K562 (cell line): Measurements from ENCODE around the gene WNT8A. TPM values are rescaled to one million over a fixed set of nuclear protein-coding genes. Genes with fewer than 3 reads are reported as not detected.
A peak's percentile ranks its signal among the peaks of the same experiment; 100 is the strongest.

Source experiments
- ATF1 ChIP-seq, 2 experiments: fragments of 450-650 bp in 1 of 2; IDR thresholded peaks; 2 replicates each; pipeline ENCODE4 v1.6.1; 2016; ENCODE audit warnings: missing compliant biosample characterization in 1 of 2, missing genetic modification characterization in 1 of 2
- BCLAF1 ChIP-seq, 2 experiments: fragments of 450-650 bp in 1 of 2; IDR thresholded peaks; 2 replicates each; pipeline ENCODE4 v1.6.1; 2011 to 2017; ENCODE audit warnings: low read depth in 2 of 2, antibody characterized with exemption in 1 of 2, borderline replicate concordance in 1 of 2, low read length in 1 of 2, mild to moderate bottlenecking in 1 of 2, mixed read lengths in 1 of 2; ENCODE audit not compliant: control insufficient read depth in 1 of 2
- CREB3L1 ChIP-seq: fragments of 450-650 bp; IDR thresholded peaks from 2 replicates; pipeline ENCODE4 v1.6.1; 2014; ENCODE audit warnings: low read depth, mild to moderate bottlenecking, moderate library complexity, borderline replicate concordance
- DEAF1 ChIP-seq: fragments of 450-650 bp; formaldehyde crosslinking; IDR thresholded peaks from 2 replicates; pipeline ENCODE4 v1.4.0; 2020; ENCODE audit warnings: mild to moderate bottlenecking, moderate library complexity
- GATAD2A ChIP-seq: fragments of 450-650 bp; IDR thresholded peaks from 2 replicates; pipeline ENCODE4 v1.6.1; 2017
- HBP1 ChIP-seq: fragments of 450-650 bp; formaldehyde crosslinking; IDR thresholded peaks from 2 replicates; pipeline ENCODE4 v1.4.0; 2022; ENCODE audit warnings: missing genetic modification characterization
- HMBOX1 ChIP-seq: sonication (generic); IDR thresholded peaks from 2 replicates; pipeline ENCODE4 v1.6.1; 2016
- NR3C1 ChIP-seq: sonication (generic); formaldehyde crosslinking; IDR thresholded peaks from 2 replicates; pipeline ENCODE4 v1.8.1; 2022; ENCODE audit warnings: missing genetic modification reagents
- PHF20 ChIP-seq: fragments of 450-650 bp; IDR thresholded peaks from 2 replicates; pipeline ENCODE4 v1.6.1; 2018; ENCODE audit not compliant: partially characterized antibody
- PRDM10 ChIP-seq: fragments of 450-650 bp; IDR thresholded peaks from 2 replicates; pipeline ENCODE4 v1.6.1; 2018; ENCODE audit not compliant: partially characterized antibody
- polyA plus RNA-seq, 8 experiments: library from polyadenylated mRNA; depleted of rRNA in 4 of 8; stranded (reverse) in 5 of 8; unstranded in 3 of 8; fragments of >200 nt; fragmentation: Nextera tagmentation in 2 of 8; fragmentation: Illumina TruSeq in 1 of 8; extraction: Ambion mirVana in 2 of 8; extraction: Trizol in 1 of 8; gene quantifications; 2 replicates each; pipeline versions ENCODE4 v1.2.1 to v1.2.3, GENCODE V29; 2011 to 2014; ENCODE audit warnings: inconsistent platforms in 1 of 8, missing spikeins in 1 of 8
- total RNA-seq, 7 experiments: library from RNA; depleted of rRNA in 6 of 7; stranded (reverse); fragments of >200 nt in 6 of 7; fragmentation: Illumina TruSeq in 2 of 7; extraction: Trizol in 2 of 7; gene quantifications; 2 replicates each; pipeline versions ENCODE4 v1.2.1 to v1.2.3, GENCODE V29; 2011 to 2021; ENCODE audit warnings: low replicate concordance in 1 of 7

WNT8A gene
- total and polyA plus RNA-seq, 9 of the 15 experiments (the other 6 are each of a cell fraction or from before 2014, with no cell fraction given): not detected

GRCh38 chr5:138035605-138036537 is 48.0 kb upstream of the WNT8A start (continued):
- TF ChIP-seq BCLAF1 (IDR thresholded peaks at IDR 0.05; ENCODE audit: borderline replicate concordance in 1 of 2, control insufficient read depth in 1 of 2, low read depth in 2 of 2, low read length in 1 of 2): no peak
- peak; percentile 38; the same call in 1 of the 2 replicates for TF ChIP-seq DEAF1 (CRISPR knock-in tag)
- no peak for TF ChIP-seq HMBOX1
- no peak for TF ChIP-seq HBP1 (CRISPR knock-in tag)
- no peak for TF ChIP-seq ATF1 (CRISPR knock-in tag; IDR thresholded peaks at IDR 0.05)
- peak; percentile 30; the same call in 1 of the 2 replicates for TF ChIP-seq ATF1 (tag; IDR thresholded peaks at IDR 0.05)
- no peak for TF ChIP-seq GATAD2A
- no peak for TF ChIP-seq PHF20
- TF ChIP-seq CREB3L1: 0 out of 2 replicates have a peak, but pooled peaks have one; percentile 23
- peak; percentile 80 for TF ChIP-seq PRDM10
- no peak for TF ChIP-seq NR3C1 (CRISPR knock-in tag)
